ENCODE data around the gene YAF2.

DNA sequence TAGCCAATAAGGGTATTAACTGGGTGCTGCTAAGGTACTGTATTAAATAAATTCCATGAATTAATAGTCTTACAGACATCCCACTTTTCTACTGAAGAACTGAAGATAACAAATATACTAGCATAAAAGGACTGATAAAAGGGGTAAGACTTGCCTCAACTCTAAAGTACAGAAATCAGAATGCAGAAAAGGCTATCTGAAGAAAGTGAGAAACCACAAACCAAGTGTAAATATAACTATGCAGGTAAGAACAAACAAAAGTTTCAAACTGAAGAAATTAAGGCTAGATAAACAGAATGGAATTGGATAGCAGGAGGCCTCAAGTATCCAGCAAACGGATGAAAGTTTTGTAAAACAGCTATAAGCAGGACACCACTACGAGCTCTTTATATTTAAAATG is 29.5 kb downstream of the YAF2 start:
- TF ChIP-seq, protein P1, sequence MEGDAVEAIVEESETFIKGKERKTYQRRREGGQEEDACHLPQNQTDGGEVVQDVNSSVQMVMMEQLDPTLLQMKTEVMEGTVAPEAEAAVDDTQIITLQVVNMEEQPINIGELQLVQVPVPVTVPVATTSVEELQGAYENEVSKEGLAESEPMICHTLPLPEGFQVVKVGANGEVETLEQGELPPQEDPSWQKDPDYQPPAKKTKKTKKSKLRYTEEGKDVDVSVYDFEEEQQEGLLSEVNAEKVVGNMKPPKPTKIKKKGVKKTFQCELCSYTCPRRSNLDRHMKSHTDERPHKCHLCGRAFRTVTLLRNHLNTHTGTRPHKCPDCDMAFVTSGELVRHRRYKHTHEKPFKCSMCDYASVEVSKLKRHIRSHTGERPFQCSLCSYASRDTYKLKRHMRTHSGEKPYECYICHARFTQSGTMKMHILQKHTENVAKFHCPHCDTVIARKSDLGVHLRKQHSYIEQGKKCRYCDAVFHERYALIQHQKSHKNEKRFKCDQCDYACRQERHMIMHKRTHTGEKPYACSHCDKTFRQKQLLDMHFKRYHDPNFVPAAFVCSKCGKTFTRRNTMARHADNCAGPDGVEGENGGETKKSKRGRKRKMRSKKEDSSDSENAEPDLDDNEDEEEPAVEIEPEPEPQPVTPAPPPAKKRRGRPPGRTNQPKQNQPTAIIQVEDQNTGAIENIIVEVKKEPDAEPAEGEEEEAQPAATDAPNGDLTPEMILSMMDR (IDR thresholded peaks at IDR 0.05; ENCODE audit: extremely low read depth in 1 of 2, insufficient read depth in 1 of 2, low read depth in 1 of 2, low read length in 2 of 2), result no peak
- TF ChIP-seq POLR2A (IDR thresholded peaks at IDR 0.05; ENCODE audit: low read depth, low read length), result no peak
